ENCODE measurements around the gene PHF23. TPM values are rescaled to one million over a fixed set of nuclear protein-coding genes. Genes with fewer than 3 reads are reported as not detected.

PHF23 gene
- total and polyA plus RNA-seq, 9 of the 15 experiments (the other 6 are each of a cell fraction or from before 2014, with no cell fraction given) = 7.4 to 87.5 (median 33.7) TPM

DNA sequence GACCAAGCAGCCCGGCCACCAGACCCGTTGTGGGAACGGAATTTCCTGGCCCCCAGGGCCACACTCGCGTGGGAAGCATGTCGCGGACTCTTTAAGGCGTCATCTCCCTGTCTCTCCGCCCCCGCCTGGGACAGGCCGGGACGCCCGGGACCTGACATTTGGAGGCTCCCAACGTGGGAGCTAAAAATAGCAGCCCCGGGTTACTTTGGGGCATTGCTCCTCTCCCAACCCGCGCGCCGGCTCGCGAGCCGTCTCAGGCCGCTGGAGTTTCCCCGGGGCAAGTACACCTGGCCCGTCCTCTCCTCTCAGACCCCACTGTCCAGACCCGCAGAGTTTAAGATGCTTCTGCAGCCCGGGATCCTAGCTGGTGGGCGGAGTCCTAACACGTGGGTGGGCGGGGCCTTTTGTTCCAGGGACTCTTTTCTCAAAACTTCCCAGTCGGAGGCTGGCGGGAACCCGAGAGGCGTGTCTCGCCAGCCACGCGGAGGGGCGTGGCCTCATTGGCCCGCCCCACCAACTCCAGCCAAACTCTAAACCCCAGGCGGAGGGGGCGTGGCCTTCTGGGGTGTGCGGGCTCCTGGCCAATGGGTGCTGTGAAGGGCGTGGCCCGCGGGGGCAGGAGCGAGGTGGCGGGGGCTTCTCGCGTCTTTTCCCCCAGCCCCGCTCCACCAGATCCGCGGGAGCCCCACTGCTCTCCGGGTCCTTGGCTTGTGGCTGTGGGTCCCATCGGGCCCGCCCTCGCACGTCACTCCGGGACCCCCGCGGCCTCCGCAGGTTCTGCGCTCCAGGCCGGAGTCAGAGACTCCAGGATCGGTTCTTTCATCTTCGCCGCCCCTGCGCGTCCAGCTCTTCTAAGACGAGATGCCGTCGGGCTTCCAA, 42.1 kb upstream of the PHF23 start, which contains the start of gene SLC2A4 (continued):
- TF ChIP-seq NCOA2 (IDR thresholded peaks at IDR 0.05; ENCODE audit: partially characterized antibody in 2 of 2) (no peak), CEBPB (tag; IDR thresholded peaks at IDR 0.05) (no peak), TCF7 (IDR thresholded peaks at IDR 0.05; ENCODE audit: borderline replicate concordance) (0 out of 2 replicates have a peak, but pooled peaks have one; percentile 65), NFIX (CRISPR knock-in tag; IDR thresholded peaks at IDR 0.05; ENCODE audit: low read depth) (no peak), GATAD2A (IDR thresholded peaks at IDR 0.05) (no peak), ZBTB7A (IDR thresholded peaks at IDR 0.05; ENCODE audit: borderline replicate concordance, control insufficient read depth, low read depth, low read length) (peak; percentile 45), PHF8 (IDR thresholded peaks at IDR 0.05; ENCODE audit: borderline replicate concordance, low read length) (peak; percentile 39; the same call in 1 of the 2 replicates), HDAC1 (IDR thresholded peaks at IDR 0.05) (peak in 1 of 2 experiments; percentile 68; a peak in 2 of 4 replicates), POLR2G (IDR thresholded peaks at IDR 0.05; ENCODE audit: low read depth, low read length) (peak; percentile 59), HMGN3 (IDR thresholded peaks at IDR 0.05; ENCODE audit: borderline replicate concordance, extremely low read depth, insufficient read length, low read depth, low read length) (peak; percentile 45), KAT7 (CRISPR knock-in tag; IDR thresholded peaks at IDR 0.05; ENCODE audit: borderline replicate concordance) (0 out of 2 replicates have a peak, but pooled peaks have one; percentile 12), PRMT5 (CRISPR knock-in tag; IDR thresholded peaks at IDR 0.05) (no peak), ZNF586 (CRISPR knock-in tag; conservative IDR thresholded peaks at IDR 0.05) (no peak), HDAC8 (tag; IDR thresholded peaks at IDR 0.05) (no peak)
- TF ChIP-seq, protein P1, sequence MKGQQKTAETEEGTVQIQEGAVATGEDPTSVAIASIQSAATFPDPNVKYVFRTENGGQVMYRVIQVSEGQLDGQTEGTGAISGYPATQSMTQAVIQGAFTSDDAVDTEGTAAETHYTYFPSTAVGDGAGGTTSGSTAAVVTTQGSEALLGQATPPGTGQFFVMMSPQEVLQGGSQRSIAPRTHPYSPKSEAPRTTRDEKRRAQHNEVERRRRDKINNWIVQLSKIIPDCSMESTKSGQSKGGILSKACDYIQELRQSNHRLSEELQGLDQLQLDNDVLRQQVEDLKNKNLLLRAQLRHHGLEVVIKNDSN (CRISPR knock-in tag; IDR thresholded peaks at IDR 0.05) = peak; percentile 46; the same call in 1 of the 2 replicates
- TF ChIP-seq, protein P2, sequence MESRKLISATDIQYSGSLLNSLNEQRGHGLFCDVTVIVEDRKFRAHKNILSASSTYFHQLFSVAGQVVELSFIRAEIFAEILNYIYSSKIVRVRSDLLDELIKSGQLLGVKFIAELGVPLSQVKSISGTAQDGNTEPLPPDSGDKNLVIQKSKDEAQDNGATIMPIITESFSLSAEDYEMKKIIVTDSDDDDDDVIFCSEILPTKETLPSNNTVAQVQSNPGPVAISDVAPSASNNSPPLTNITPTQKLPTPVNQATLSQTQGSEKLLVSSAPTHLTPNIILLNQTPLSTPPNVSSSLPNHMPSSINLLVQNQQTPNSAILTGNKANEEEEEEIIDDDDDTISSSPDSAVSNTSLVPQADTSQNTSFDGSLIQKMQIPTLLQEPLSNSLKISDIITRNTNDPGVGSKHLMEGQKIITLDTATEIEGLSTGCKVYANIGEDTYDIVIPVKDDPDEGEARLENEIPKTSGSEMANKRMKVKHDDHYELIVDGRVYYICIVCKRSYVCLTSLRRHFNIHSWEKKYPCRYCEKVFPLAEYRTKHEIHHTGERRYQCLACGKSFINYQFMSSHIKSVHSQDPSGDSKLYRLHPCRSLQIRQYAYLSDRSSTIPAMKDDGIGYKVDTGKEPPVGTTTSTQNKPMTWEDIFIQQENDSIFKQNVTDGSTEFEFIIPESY (CRISPR knock-in tag; IDR thresholded peaks at IDR 0.05) = 0 out of 2 replicates have a peak, but pooled peaks have one; percentile 0
- TF ChIP-seq, protein P3, sequence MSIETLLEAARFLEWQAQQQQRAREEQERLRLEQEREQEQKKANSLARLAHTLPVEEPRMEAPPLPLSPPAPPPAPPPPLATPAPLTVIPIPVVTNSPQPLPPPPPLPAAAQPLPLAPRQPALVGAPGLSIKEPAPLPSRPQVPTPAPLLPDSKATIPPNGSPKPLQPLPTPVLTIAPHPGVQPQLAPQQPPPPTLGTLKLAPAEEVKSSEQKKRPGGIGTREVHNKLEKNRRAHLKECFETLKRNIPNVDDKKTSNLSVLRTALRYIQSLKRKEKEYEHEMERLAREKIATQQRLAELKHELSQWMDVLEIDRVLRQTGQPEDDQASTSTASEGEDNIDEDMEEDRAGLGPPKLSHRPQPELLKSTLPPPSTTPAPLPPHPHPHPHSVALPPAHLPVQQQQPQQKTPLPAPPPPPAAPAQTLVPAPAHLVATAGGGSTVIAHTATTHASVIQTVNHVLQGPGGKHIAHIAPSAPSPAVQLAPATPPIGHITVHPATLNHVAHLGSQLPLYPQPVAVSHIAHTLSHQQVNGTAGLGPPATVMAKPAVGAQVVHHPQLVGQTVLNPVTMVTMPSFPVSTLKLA (conservative IDR thresholded peaks at IDR 0.05) = peak; percentile 98 to 99
- TF ChIP-seq, protein P4, sequence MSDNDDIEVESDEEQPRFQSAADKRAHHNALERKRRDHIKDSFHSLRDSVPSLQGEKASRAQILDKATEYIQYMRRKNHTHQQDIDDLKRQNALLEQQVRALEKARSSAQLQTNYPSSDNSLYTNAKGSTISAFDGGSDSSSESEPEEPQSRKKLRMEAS (CRISPR knock-in tag; IDR thresholded peaks at IDR 0.05) = peak; percentile 73
- TF ChIP-seq, protein P5, sequence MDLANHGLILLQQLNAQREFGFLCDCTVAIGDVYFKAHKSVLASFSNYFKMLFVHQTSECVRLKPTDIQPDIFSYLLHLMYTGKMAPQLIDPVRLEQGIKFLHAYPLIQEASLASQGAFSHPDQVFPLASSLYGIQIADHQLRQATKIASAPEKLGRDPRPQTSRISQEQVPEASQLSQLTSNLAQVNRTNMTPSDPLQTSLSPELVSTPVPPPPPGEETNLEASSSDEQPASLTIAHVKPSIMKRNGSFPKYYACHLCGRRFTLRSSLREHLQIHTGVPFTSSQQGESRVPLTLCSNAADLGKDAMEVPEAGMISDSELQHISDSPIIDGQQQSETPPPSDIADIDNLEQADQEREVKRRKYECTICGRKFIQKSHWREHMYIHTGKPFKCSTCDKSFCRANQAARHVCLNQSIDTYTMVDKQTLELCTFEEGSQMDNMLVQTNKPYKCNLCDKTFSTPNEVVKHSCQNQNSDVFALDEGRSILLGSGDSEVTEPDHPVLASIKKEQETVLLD (IDR thresholded peaks at IDR 0.05) = 0 out of 2 replicates have a peak, but pooled peaks have one; percentile 8

All from K562 (cell line).